H1 (cell line): ENCODE data around the gene ANKDD1A. TPM values are rescaled to one million over a fixed set of nuclear protein-coding genes. Genes with fewer than 3 reads are reported as not detected.

ENCODE experiments used
- CTCF ChIA-PET: fragments of 300-600 bp; sonication (Branson Sonifier 250); formaldehyde crosslinking; loops from one replicate; lab custom pipeline; 2021; ENCODE audit not compliant: partially characterized antibody; lab: Charles Lee
- POLR2A ChIA-PET: fragments of 300-600 bp; sonication (Branson Sonifier 250); formaldehyde crosslinking; loops from one replicate; lab custom pipeline; 2021; ENCODE audit warnings: inconsistent platforms; ENCODE audit not compliant: partially characterized antibody; lab: Charles Lee
- DNase-seq, 2 experiments: peaks; one replicate each; pipeline versions ENCODE4 v3.0.0 to v3.0.0-alpha.2; 2010 to 2022; ENCODE audit warnings: low spot score in 2 of 2, low read depth in 1 of 2, mixed read lengths in 1 of 2
- FAIRE-seq: peaks from 2 replicates; lab custom pipeline; 2011; peaks lifted over from hg19 to GRCh38; lab: Jason Lieb, UNC
- H2AFZ ChIP-seq: 2 replicates; pipeline ENCODE4 v1.8.1; 2012; ENCODE audit warnings: low read length, inconsistent platforms
- H2AK5ac ChIP-seq: 2 replicates; pipeline ENCODE4 v1.6.1; 2013; ENCODE audit warnings: low read depth, low read length
- H2BK120ac ChIP-seq: replicated peaks from 2 replicates; pipeline ENCODE3; 2013; ENCODE audit warnings: low read depth, low read length, inconsistent platforms
- H2BK12ac ChIP-seq: 2 replicates; pipeline ENCODE4 v1.6.1; 2013; ENCODE audit warnings: low read depth, low read length
- H2BK15ac ChIP-seq: 2 replicates; pipeline ENCODE4 v1.6.1; 2013; ENCODE audit warnings: low read length
- H2BK20ac ChIP-seq: 2 replicates; pipeline ENCODE4 v1.6.1; 2013; ENCODE audit warnings: low read length
- H2BK5ac ChIP-seq: 2 replicates; pipeline ENCODE4 v1.6.1; 2013; ENCODE audit warnings: low read depth, low read length
- H3K14ac ChIP-seq: 2 replicates; pipeline ENCODE4 v1.6.1; 2013; ENCODE audit warnings: inconsistent platforms; ENCODE audit not compliant: insufficient read length
- H3K18ac ChIP-seq: 2 replicates; pipeline ENCODE4 v1.6.1; 2013; ENCODE audit warnings: low read length; ENCODE audit errors: extremely low read depth
- H3K23ac ChIP-seq: 2 replicates; pipeline ENCODE4 v1.6.1; 2013; ENCODE audit warnings: inconsistent platforms; ENCODE audit not compliant: insufficient read length
- H3K23me2 ChIP-seq: 2 replicates; pipeline ENCODE4 v1.6.1; 2013; ENCODE audit warnings: low read depth, low read length
- H3K27ac ChIP-seq: 2 replicates; pipeline ENCODE4 v1.6.1; 2011; ENCODE audit warnings: low read depth, low read length, inconsistent platforms
- H3K27me3 ChIP-seq, 4 experiments: replicated peaks in 1 of 4; 1 replicate in 1 of 4; 2 replicates in 3 of 4; pipeline versions ENCODE4 v1.6.1 to v1.8.1; 2011 to 2013; ENCODE audit warnings: low read length in 3 of 4, mild to moderate bottlenecking in 3 of 4, inconsistent platforms in 2 of 4, mixed read lengths in 2 of 4, moderate library complexity in 1 of 4; ENCODE audit not compliant: control insufficient read depth in 3 of 4, insufficient read depth in 3 of 4; ENCODE audit errors: extremely low read depth in 1 of 4
- H3K36me3 ChIP-seq, 4 experiments: 2 replicates each; pipeline versions ENCODE4 v1.6.1 to v1.8.1; 2011 to 2013; ENCODE audit warnings: mild to moderate bottlenecking in 4 of 4, low read length in 3 of 4, moderate library complexity in 2 of 4, control low read depth in 1 of 4, inconsistent platforms in 1 of 4; ENCODE audit not compliant: insufficient read depth in 4 of 4, control insufficient read depth in 2 of 4
- H3K4ac ChIP-seq: replicated peaks from 2 replicates; pipeline ENCODE3; 2013; ENCODE audit warnings: low read length, low read depth, mixed read lengths, inconsistent platforms; ENCODE audit not compliant: insufficient read length
- H3K4me1 ChIP-seq, 4 experiments: replicated peaks in 1 of 4; 1 replicate in 1 of 4; 2 replicates in 3 of 4; pipeline versions ENCODE4 v1.6.1 to v1.8.1; 2011 to 2013; ENCODE audit warnings: low read length in 3 of 4, inconsistent platforms in 2 of 4, mixed read lengths in 1 of 4; ENCODE audit not compliant: insufficient read depth in 4 of 4, control insufficient read depth in 3 of 4
- H3K4me2 ChIP-seq, 2 experiments: 2 replicates each; pipeline versions ENCODE4 v1.6.1 to v1.8.1; 2011 to 2013; ENCODE audit warnings: low read depth in 2 of 2, low read length in 2 of 2, control low read depth in 1 of 2, inconsistent platforms in 1 of 2, mild to moderate bottlenecking in 1 of 2; ENCODE audit not compliant: insufficient read depth in 1 of 2
- H3K4me3 ChIP-seq, 4 experiments: fragments of 200-600, 300-600 bp in 1 of 4; sonication (generic), shearing (Covaris generic), sonication (Bioruptor Twin) in 1 of 4; 2 replicates each; pipeline versions ENCODE4 v1.5.1 to v1.8.1; 2011 to 2016; ENCODE audit warnings: low read length in 4 of 4, low read depth in 3 of 4, control low read depth in 2 of 4, inconsistent platforms in 2 of 4, mild to moderate bottlenecking in 2 of 4, mixed read lengths in 1 of 4, moderate library complexity in 1 of 4; ENCODE audit not compliant: insufficient read depth in 2 of 4; ENCODE audit errors: extremely low read depth in 1 of 4
- H3K56ac ChIP-seq: replicated peaks from 2 replicates; pipeline ENCODE3; 2013; ENCODE audit warnings: low read depth, mild to moderate bottlenecking, mixed read lengths, low read length, inconsistent platforms; ENCODE audit not compliant: insufficient read length
- H3K79me1 ChIP-seq: 2 replicates; pipeline ENCODE4 v1.6.1; 2013; ENCODE audit warnings: low read depth, low read length, control low read depth
- H3K79me2 ChIP-seq, 2 experiments: 2 replicates each; pipeline versions ENCODE4 v1.6.1 to v1.8.1; 2012 to 2013; ENCODE audit warnings: low read length in 2 of 2, mild to moderate bottlenecking in 2 of 2, inconsistent platforms in 1 of 2; ENCODE audit not compliant: insufficient read depth in 2 of 2, control insufficient read depth in 1 of 2
- H3K9ac ChIP-seq, 4 experiments: replicated peaks in 1 of 4; 1 replicate in 1 of 4; 2 replicates in 3 of 4; pipeline versions ENCODE4 v1.6.1 to v1.8.1; 2011 to 2013; ENCODE audit warnings: low read depth in 3 of 4, low read length in 3 of 4, control low read depth in 2 of 4, mild to moderate bottlenecking in 2 of 4, moderate library complexity in 2 of 4, inconsistent platforms in 1 of 4; ENCODE audit errors: extremely low read depth in 1 of 4
- H3K9me3 ChIP-seq, 2 experiments: 2 replicates each; pipeline versions ENCODE4 v1.6.1 to v1.8.1; 2012 to 2013; ENCODE audit warnings: mild to moderate bottlenecking in 2 of 2, moderate library complexity in 2 of 2, control low read depth in 1 of 2, inconsistent platforms in 1 of 2, low read depth in 1 of 2, low read length in 1 of 2, mixed read lengths in 1 of 2; ENCODE audit not compliant: insufficient read depth in 2 of 2
- H4K20me1 ChIP-seq, 2 experiments: replicated peaks in 1 of 2; 2 replicates each; pipeline versions ENCODE3 to v1.8.1; 2011 to 2013; ENCODE audit warnings: inconsistent platforms in 2 of 2, low read length in 2 of 2, mild to moderate bottlenecking in 1 of 2; ENCODE audit not compliant: insufficient read depth in 2 of 2, control insufficient read depth in 1 of 2
- H4K5ac ChIP-seq: 2 replicates; pipeline ENCODE4 v1.6.1; 2013; ENCODE audit warnings: low read length, low read depth, mixed read lengths, inconsistent platforms; ENCODE audit not compliant: insufficient read length
- H4K8ac ChIP-seq: 2 replicates; pipeline ENCODE4 v1.8.0; 2013; ENCODE audit warnings: mild to moderate bottlenecking, moderate library complexity, low read length, inconsistent platforms; ENCODE audit not compliant: insufficient read depth; ENCODE audit errors: extremely low read depth
- H4K91ac ChIP-seq: replicated peaks from 2 replicates; pipeline ENCODE3; 2013; ENCODE audit warnings: low read length, mixed read lengths, inconsistent platforms; ENCODE audit not compliant: insufficient read length
- EGR1 ChIP-seq: IDR thresholded peaks from 2 replicates; pipeline ENCODE4 v1.6.1; 2011; ENCODE audit warnings: low read depth, low read length, borderline replicate concordance
- NANOG ChIP-seq: IDR thresholded peaks from 2 replicates; pipeline ENCODE4 v1.6.1; 2011; ENCODE audit warnings: low read length, low read depth, mild to moderate bottlenecking, inconsistent platforms; ENCODE audit not compliant: insufficient read depth, poor library complexity, severe bottlenecking
- RFX5 ChIP-seq: IDR thresholded peaks from 2 replicates; pipeline ENCODE4 v1.6.1; 2011; ENCODE audit warnings: low read depth, low read length, improper control_type of control experiment, borderline replicate concordance
- SP1 ChIP-seq: IDR thresholded peaks from 2 replicates; pipeline ENCODE4 v1.6.1; 2011; ENCODE audit warnings: low read depth, low read length
- YY1 ChIP-seq: IDR thresholded peaks from 2 replicates; pipeline ENCODE4 v1.6.1; 2011; ENCODE audit warnings: low read depth, mild to moderate bottlenecking, low read length
- WGBS, 2 experiments: shearing (Covaris generic) in 1 of 2; methylation state at CpG; one replicate each; pipeline versions ENCODE4 v1.1.6 to v1.1.7; 2013 to 2015; ENCODE audit warnings: low lambda C conversion rate in 2 of 2, mixed read lengths in 2 of 2, inconsistent platforms in 1 of 2, low coverage in 1 of 2, missing lambda C conversion rate in 1 of 2; ENCODE audit not compliant: insufficient replicate concordance in 2 of 2, insufficient coverage in 1 of 2, insufficient read length in 1 of 2; ENCODE audit errors: extremely low coverage in 1 of 2, missing lambda C conversion rate in 1 of 2; 5-methylcytosine and 5-hydroxymethylcytosine counted together
- polyA plus RNA-seq, 7 experiments: library from polyadenylated mRNA; depleted of rRNA in 3 of 7; stranded (reverse) in 5 of 7; unstranded in 2 of 7; fragments of >200 nt in 5 of 7; fragments of 200-250 nt in 2 of 7; gene quantifications; 1 replicate in 5 of 7; 2 replicates in 1 of 7; 4 replicates in 1 of 7; pipeline versions ENCODE4 v1.2.1 to v1.2.3, GENCODE V29; 2011 to 2013; ENCODE audit warnings: missing spikeins in 2 of 7, mixed read lengths in 2 of 7
- total RNA-seq: library from RNA; stranded (reverse); fragmentation: NEBNext Ultra II Directional; extraction: Animal tissue kit (Norgen Biotek cat#: 25700); gene quantifications from 2 replicates; pipeline ENCODE4 v1.2.1, GENCODE V29; 2021
- TF ChIP-seq, protein P1 (sequence below): IDR thresholded peaks from 2 replicates; pipeline ENCODE4 v1.6.1; 2012; ENCODE audit warnings: low read length, inconsistent platforms
- TF ChIP-seq, protein P2 (sequence below): IDR thresholded peaks from 2 replicates; pipeline ENCODE4 v1.6.1; 2011; ENCODE audit warnings: low read length, improper control_type of control experiment

Gene ANKDD1A
- total and polyA plus RNA-seq, 2 of the 8 experiments (the other 6 are each of a cell fraction or from before 2014, with no cell fraction given), result 4.1 to 5.0 TPM

DNA sequence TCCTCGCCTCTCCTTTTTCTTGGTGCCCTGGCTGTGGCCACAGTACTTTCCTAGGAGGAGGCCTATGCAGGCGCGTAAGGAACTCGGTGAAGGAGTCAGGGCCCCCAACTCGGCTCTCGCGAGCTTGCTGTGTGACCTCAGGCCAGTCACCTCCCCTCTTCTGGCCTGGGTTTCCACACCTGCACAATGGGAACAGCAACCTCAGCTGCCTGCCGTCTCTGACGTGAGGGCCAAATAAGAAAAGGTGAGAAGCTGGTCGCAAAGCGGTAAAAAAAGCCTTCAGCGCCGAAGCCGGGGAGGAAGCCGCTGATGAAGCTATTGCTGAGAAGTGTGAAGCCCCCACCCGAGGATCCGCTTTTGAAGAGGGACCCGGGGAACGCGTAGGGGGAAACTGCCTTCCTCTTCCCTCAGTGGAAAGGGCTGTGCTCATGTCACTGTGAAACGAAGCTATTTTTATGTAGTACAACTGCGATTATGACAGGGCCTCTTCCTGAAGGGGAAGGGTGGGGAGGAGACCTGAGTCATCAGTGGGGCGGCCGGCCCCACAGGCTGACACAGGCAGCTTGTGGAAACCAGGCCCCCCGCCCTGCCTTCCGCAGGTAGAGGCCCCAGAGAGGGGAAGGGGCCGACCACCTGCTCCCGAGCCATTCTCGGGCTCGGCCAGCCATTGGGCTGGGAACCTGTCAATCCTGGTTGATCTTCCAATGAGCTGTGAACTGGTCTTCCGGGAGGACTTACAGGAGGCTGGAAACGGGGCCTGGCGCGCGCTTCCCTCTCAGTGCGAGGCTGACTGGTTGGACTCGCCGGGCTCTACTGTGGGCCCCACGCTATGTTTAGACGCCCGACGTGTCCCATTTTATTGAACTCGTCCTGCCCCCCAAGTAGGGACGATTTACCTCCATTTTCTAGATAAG lies 18.0 kb upstream of the ANKDD1A start:
- H3K4me1 ChIP-seq, result peaks cover 7 to 26% (median 14%) of the 10 kb centered on the region in 4 experiments; a peak in 6 of 7 replicates
- peak overlapping the region; percentile 93; the same call in 1 of the 2 replicates for H2BK12ac ChIP-seq
- H4K5ac ChIP-seq, result peak overlapping the region; percentile 91
- DNase-seq (peak; percentile 96), FAIRE-seq (no peak)
- peak overlapping the region; percentile 69 for H4K91ac ChIP-seq
- 0 out of 2 replicates have a peak overlapping the region, but pooled peaks have one; percentile 32 for H2AK5ac ChIP-seq
- POLR2A ChIA-PET, result interaction anchor here (0.5 to 2.9 kb wide), 22 partner anchors 8 to 411 kb away, joined by 3 to 16 read pairs (median 6); partner anchors contain the start of genes ANKDD1A, PIF1 and RNU5B-1
- H3K14ac ChIP-seq, result no peak overlapping the region
- CTCF ChIA-PET, result interaction anchor here (1.0 to 2.8 kb wide), 12 partner anchors 10 to 189 kb away, joined by 3 to 12 read pairs (median 6); no protein-coding TSS in a partner anchor
- H2BK15ac ChIP-seq, result peak overlapping the region; percentile 95
- no peaks in the 10 kb centered on the region for H3K27me3 ChIP-seq
- no peak overlapping the region; the same call in 1 of the 2 replicates for H3K27ac ChIP-seq
- H3K23me2 ChIP-seq, result peaks cover 10% of the 10 kb centered on the region; the same call in 1 of the 2 replicates
- 27% methylated on average over 44 of the region's 44 CpGs; no CpG with 5 or more reads in 1 of the 2 experiments for WGBS, 2 experiments
- H3K9ac ChIP-seq, result 0 out of 7 replicates have a peak overlapping the region, but pooled peaks of 2 of the 4 experiments have one; percentile 13 to 37
- H3K36me3 ChIP-seq, result no peaks in the 10 kb centered on the region
- peak overlapping the region; percentile 81 for H3K56ac ChIP-seq
- H3K4me2 ChIP-seq, result peak overlapping the region; percentile 81 to 83
- no peaks in the 10 kb centered on the region for H4K20me1 ChIP-seq
- H3K9me3 ChIP-seq, result no peaks in the 10 kb centered on the region
- H2AFZ ChIP-seq, result peak overlapping the region; percentile 52; the same call in 1 of the 2 replicates
- no peak overlapping the region for H2BK20ac ChIP-seq
- no peaks in the 10 kb centered on the region for H3K79me2 ChIP-seq
- H4K8ac ChIP-seq, result peak overlapping the region; percentile 7
- peak overlapping the region; percentile 21 to 62 (median 37); a peak in 6 of 8 replicates for H3K4me3 ChIP-seq
- peak overlapping the region; percentile 16 for H2BK120ac ChIP-seq
- H3K4ac ChIP-seq, result peak overlapping the region; percentile 40
- no peaks in the 10 kb centered on the region for H3K79me1 ChIP-seq
- H2BK5ac ChIP-seq, result peak overlapping the region; percentile 88
- peak overlapping the region; percentile 85 for H3K18ac ChIP-seq
- H3K23ac ChIP-seq, result no peak overlapping the region
- TF ChIP-seq, protein P1, sequence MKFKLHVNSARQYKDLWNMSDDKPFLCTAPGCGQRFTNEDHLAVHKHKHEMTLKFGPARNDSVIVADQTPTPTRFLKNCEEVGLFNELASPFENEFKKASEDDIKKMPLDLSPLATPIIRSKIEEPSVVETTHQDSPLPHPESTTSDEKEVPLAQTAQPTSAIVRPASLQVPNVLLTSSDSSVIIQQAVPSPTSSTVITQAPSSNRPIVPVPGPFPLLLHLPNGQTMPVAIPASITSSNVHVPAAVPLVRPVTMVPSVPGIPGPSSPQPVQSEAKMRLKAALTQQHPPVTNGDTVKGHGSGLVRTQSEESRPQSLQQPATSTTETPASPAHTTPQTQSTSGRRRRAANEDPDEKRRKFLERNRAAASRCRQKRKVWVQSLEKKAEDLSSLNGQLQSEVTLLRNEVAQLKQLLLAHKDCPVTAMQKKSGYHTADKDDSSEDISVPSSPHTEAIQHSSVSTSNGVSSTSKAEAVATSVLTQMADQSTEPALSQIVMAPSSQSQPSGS, result no peak
- TF ChIP-seq, protein P2, sequence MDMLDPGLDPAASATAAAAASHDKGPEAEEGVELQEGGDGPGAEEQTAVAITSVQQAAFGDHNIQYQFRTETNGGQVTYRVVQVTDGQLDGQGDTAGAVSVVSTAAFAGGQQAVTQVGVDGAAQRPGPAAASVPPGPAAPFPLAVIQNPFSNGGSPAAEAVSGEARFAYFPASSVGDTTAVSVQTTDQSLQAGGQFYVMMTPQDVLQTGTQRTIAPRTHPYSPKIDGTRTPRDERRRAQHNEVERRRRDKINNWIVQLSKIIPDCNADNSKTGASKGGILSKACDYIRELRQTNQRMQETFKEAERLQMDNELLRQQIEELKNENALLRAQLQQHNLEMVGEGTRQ, result no peak
- TF ChIP-seq YY1 (no peak), SP1 (peak; percentile 94), NANOG (no peak), EGR1 (no peak), RFX5 (no peak)
